H1 (cell line): ENCODE measurements around the gene TNRC6B. TPM values are rescaled to one million over a fixed set of nuclear protein-coding genes. Genes with fewer than 3 reads are reported as not detected.

ENCODE experiments used
- CHD2 ChIP-seq: IDR thresholded peaks from 2 replicates; pipeline ENCODE4 v1.6.1; 2012; ENCODE audit warnings: low read length, improper control_type of control experiment
- SAP30 ChIP-seq: fragments of 300-600 bp; sonication (generic); IDR thresholded peaks from 2 replicates; pipeline ENCODE4 v1.7.1; 2012; ENCODE audit warnings: low read length, moderate library complexity, mild to moderate bottlenecking, inconsistent platforms; ENCODE audit not compliant: insufficient read depth, insufficient replicate concordance
- SIN3A ChIP-seq, 2 experiments: IDR thresholded peaks in 1 of 2; conservative IDR thresholded peaks in 1 of 2; 2 replicates each; pipeline ENCODE4 v1.6.1; 2011 to 2012; ENCODE audit warnings: low read length in 2 of 2, improper control_type of control experiment in 1 of 2, low read depth in 1 of 2, mild to moderate bottlenecking in 1 of 2
- SIRT6 ChIP-seq: IDR thresholded peaks from one replicate; pipeline ENCODE4 v1.7.1; 2012; ENCODE audit warnings: low read length, inconsistent platforms
- SIX5 ChIP-seq: IDR thresholded peaks from 2 replicates; pipeline ENCODE4 v1.6.1; 2011; ENCODE audit warnings: mild to moderate bottlenecking, low read depth, low read length
- polyA plus RNA-seq, 7 experiments: library from polyadenylated mRNA; depleted of rRNA in 3 of 7; stranded (reverse) in 5 of 7; unstranded in 2 of 7; fragments of >200 nt in 5 of 7; fragments of 200-250 nt in 2 of 7; gene quantifications; 1 replicate in 5 of 7; 2 replicates in 1 of 7; 4 replicates in 1 of 7; pipeline versions ENCODE4 v1.2.1 to v1.2.3, GENCODE V29; 2011 to 2013; ENCODE audit warnings: missing spikeins in 2 of 7, mixed read lengths in 2 of 7
- total RNA-seq: library from RNA; stranded (reverse); fragmentation: NEBNext Ultra II Directional; extraction: Animal tissue kit (Norgen Biotek cat#: 25700); gene quantifications from 2 replicates; pipeline ENCODE4 v1.2.1, GENCODE V29; 2021

TNRC6B gene
- total and polyA plus RNA-seq, 2 of the 8 experiments (the other 6 are each of a cell fraction or from before 2014, with no cell fraction given), result 12.5 to 48.9 TPM

- TF ChIP-seq SAP30 (no peak), SIRT6 (no peak), CHD2 (no peak), SIX5 (no peak), SIN3A (conservative IDR thresholded peaks at IDR 0.05 in 1 of 2, IDR thresholded peaks at IDR 0.05 in 1 of 2; ENCODE audit: low read depth in 1 of 2, low read length in 2 of 2) (no peak)
Observed at GRCh38 chr22:40347300-40347699, 169.6 kb downstream of the TNRC6B start (continued).
